GM18499 (cell line): ENCODE measurements around the gene UBQLN1.
A peak's percentile ranks its signal among the peaks of the same experiment; 100 is the strongest.
"Not testable (repeated sequence)": the region's sequence is repeated elsewhere in the genome, so short reads cannot be mapped to it uniquely, and the experiment has no call there.

Source experiments
- ATAC-seq: cut with Tn5 transposase; IDR thresholded peaks from one replicate; pipeline ENCODE4 v1.9.1; 2021; ENCODE audit warnings: moderate number of reproducible peaks; ENCODE audit not compliant: insufficient read depth, unreplicated experiment

UBQLN1 gene

DNA sequence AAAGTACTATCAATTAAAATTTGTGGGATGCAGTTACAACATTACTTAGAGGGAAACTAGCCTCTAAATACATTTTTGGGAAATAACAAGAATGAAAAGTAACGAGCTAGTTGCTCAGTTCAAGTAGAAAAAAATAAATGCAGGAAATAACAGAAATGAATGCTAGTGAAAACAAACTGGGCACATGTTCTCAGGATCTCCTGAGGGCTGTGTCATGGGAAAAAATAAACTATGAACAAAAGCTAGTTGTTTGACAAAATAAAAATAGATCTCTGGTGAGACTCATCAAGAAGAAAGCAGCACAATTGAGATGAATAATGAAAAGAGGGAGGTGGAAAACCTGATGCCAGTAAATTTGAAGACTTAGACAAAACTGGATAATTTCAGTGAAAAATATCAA, 68.5 kb downstream of the UBQLN1 start:
- no peak for ATAC-seq

DNA sequence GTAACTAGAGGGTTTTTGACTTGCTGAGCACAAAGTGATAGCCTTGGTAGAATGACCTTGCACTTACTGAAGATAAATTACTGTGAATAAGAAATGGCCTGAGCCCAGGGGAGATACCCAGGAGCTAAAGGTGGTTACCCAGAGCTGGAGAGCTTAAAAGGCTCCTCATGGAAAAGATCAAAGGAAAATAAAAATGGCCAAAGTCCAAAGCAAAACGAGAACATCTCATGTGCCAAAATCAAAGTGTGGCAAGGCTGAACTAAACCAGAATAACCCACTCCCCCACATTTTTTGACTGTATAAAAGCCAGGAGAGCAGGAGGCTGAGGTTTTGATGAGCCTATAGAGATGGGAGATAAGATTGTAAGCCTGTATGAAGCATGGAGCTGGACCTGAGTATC, 70.4 kb downstream of the UBQLN1 start:
- ATAC-seq: no peak

DNA sequence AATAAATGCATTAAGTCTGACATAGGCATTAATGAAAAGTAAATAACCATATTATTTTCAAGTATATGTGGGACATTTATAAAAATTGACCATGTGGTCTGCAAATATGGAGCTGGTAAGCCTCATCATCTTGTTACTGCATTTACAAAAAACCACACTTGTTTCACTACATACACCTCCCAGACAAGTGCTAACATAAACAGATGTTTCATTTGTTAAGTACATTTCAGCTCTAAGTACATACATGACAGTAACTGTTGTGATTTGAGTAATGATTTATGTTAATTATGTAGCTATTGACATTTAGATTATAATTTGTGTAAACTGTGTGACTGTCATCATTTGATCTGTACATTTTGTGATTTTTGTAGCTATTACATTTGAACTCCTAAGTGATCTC, 70.9 kb downstream of the UBQLN1 start:
- ATAC-seq: no peak

DNA sequence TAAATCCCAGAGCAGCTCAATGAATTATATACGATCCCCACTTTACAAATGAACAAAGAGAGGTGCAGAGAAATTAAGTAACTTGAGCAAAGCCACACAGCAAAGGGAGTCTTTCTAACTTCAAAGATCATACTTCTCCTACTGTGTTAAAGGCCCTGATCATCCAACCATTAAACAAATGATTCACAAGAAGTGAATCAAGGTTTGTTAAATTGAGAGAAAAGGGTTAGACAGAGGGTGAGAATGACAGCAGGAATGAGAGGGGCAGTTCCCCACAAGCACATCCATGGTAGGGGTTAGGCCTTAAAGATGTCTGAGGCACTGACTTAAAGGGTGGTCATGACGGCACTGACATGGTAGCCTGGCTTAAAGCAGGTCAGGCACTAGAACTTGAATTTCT, 74.1 kb downstream of the UBQLN1 start:
- no peak for ATAC-seq

DNA sequence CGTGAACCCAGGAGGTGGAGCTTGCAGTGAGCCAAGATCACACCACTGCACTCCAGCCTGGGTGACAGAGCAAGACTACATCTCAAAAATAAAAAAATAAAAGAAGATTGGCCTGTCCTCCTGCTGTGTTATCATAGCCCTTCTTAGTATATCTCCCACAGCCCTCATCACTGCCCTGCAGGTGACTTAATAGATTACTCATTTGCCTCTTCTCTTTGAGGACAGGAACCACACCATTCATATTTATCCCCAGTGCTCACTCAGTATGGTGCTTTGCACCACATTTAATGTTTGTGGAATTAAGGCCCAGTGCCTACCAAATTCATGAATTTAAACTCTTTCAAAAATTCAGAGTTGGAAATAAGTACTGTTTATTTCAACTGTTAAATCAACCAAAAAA, 74.5 kb downstream of the UBQLN1 start:
- no peak for ATAC-seq

DNA sequence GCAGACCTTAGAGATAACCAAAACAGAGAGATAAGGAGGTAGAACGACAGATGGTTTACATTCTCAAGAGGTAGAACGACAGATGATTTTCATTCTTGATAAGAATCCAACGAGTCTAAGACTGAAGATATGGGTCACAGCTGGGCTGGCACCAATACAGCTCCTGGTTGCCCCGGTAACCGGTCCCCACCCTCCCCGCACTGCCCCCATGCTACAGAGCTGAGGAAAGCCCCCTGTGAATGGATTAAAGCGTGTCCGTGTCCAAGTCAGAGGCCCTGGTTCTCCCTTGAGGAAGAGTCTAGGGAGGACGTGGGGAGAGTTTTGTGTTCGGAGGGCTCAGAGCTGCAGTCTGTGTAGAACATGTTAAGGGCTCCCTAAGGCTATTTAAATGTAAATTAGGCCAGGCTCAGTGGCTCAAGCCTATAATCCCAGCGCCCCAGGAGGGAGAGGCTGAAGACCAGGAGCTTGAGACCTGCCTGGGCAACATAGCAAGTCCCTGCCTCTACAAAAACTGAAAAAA, 76.8 kb downstream of the UBQLN1 start:
- ATAC-seq: no peak

DNA sequence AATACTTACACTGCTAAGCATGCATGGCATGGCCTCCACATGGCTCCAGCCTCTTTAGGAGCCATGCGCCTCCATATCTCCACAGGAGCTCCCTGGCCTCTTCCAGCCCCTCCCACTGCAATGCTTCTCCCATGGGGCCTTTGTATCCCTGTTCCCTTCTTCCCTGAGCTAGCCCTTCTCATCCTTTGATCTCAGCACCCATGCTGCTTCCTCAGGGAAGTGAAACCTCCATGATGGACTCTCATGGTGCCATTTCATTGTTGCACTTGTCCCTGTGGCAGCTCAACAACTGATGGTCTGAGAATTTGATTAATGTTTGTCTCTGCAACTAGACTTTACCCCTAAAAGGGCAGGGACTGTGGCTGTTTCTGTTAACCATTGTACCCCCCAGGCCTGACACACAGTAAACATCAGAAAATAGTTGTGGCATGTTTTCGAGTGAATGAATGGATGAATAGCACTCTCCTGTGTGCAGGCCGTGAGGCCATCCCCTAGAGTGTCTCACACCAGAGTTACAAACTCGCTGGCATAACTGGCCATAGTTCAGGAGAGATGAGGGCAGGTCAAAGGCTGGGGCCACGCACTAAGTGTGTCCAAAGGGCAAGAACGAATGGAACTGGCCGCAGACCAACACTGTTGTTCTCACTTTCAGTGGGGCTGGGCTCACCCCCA, 78.2 kb downstream of the UBQLN1 start:
- no peak for ATAC-seq

DNA sequence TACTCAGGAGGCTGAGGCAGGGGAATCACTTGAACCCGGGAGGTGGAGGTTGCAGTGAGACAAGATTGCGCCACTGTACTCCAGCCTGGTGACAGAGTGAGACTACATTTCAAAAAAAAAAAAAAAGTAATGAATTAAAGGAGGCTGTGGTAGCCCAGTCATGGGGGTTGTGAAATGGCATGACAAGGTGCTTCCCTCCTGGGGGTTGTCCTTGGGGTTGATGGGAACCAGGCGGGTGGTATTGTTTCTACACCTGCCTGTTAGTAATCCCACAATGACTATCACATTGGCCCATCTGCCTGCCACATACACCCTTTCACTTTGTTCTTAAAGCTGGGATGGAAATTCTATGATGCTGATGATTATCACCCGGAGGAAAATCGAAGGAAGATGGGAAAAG, 79.2 kb downstream of the UBQLN1 start:
- no peak for ATAC-seq

DNA sequence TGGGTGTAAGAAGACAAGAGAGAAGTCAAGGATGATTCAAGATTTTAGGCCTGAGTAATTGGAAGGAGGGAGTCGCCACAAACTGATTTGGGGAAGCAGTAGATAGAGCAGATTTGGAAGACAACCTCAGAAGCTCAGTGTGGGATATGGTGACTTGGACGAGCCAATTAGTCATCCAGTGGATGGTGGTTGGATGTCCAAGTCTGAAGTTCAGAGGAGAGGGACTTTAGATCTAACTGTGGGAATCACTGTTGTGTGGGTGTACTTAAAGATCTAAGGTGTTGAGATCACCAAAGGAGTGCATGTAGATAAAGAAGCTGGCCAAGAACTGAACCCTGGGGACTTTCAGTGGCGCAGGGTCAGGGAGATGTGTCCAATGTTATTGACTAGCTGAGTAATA, 82.6 kb downstream of the UBQLN1 start:
- ATAC-seq: no peak

DNA sequence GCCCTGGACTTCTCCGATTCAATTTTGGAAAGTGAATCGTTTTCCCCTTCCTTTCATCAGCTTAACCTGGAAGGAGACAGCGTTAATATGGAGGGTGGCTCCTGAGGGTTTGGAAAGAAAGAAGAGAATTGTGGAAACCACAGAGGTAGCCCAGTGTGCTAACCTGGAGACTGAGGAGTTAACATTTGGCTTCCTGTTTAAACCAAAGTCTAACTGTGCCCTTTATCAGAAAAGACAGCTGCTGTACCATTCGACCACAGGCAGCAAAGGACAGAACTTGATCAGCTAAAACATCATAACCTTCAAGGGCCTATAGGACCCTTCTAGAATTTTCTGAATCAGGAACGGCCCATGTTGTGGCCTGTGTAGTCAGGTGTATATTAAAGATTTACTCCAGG, 84.1 kb downstream of the UBQLN1 start:
- ATAC-seq: peak; percentile 13

DNA sequence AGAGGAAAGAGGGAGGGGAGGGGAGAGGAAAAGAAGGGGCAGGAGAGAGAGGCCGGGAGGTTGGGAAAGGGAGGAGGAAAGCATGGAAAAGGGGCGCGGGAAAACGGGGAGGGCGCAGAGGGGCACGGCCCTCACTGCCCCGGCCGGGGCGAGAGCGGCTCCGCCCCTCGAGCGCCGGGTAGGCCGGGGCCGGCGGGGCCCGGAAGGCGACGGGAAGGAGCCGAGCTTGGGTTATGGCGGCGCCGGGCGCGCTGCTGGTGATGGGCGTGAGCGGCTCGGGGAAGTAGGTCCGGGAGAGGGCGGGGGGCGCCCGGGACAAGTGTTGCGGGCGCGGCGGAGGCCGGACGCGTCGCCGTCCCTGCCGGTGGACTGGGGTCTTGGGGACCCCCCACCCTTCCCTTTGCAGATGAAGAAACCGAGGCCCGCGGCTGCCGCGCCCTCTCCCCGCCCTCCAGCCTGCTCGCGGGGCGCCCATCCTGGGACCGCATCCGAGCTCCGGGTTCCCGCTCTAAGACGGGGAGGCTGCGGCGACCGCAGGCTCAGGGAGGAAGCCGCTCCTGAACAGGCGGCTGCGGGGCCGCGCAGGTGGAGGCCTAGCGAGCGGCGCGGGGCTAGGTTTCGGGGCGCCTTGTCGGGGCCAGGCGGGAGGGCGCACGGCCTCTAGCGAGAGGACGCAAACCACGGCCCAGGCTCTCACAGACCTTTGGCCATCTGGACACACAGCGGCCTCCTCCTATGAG, 84.6 kb downstream of the UBQLN1 start, which contains the start of gene IDNK:
Gene IDNK, plus strand, starts transcription at position 205 of the 740 bp plus-strand sequence. Its CDS starts 29 bp downstream, at position 234.
- ATAC-seq: peak; percentile 36

DNA sequence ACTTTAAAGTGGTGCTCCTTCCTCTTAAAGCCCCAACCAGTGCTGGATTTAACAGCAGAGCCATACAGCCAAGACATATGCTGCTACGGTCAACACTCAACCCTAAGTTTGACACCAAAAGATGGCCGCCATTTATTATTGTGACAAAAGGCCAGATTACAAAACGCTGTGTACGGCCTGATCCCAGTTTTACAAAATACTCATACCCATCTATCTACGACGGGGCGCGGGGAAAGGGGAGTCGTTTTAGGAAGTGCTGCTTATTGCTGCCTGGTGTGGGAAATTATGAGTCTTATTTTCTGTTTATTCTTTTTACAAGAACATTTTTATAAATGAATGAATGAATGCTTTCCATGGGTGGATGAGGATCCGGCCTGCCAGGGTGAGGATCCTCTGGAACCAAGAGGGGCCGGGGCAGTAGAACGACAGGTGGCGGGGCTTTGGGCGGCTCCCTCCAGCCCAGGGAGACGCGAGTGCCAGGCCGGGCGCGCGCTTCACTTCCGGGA, 85.3 kb downstream of the UBQLN1 start:
- ATAC-seq: peak; percentile 5

DNA sequence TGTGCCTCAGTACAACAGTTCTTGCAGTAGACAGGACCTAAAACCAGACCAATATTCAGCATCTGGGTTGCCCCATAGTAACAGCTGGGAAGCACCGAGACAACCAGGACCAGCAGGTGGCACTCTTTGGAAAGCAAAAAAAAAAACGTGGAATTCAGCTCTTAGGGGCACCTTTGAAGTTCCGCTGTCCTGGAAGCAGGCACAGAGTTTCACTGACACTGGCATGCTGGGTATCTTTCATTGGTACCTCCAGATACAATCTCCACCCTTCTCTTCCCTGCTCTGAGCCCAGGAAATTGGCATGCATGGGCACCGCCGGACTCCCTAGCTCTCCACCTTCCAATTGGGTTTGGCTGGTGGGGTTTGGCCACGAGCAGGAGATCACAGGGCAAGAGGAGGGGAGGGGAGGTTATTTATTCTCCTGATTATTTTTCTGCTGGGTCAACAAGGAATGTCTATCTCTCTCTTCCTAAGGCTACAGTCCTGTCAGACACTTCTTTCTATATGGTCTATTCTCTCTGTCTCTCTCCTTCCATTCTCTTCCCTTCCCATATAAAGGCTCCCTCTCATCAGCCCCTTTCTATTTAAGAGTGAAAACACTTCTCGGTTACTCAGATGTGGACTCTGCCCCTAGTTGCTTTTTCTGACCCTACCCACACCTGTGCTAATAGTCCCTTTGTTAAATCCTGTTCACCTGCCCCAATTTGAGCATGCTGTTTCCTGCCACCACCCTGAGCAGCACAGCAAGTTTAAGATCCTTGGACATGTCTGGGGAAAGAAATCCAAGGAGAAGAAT, 86.7 kb downstream of the UBQLN1 start:
- ATAC-seq: no peak

DNA sequence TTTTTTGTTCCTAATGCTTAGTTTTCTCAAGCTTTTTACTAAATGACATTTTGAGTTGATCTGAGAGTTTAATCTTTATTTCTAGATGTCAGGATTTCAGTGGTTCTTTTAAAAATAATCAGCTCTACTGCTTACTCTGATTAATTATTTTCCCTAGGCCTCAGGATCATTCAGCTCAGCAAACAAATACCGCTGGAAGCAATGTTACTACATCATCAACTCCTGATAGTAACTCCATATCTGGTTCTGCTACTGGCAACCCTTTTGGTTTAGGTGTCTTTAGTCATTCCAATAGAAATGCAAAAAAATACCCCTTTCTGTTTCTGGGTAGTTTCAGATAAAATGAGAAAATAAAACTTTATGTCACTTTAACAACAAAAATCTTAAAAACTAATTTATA, 90.5 kb downstream of the UBQLN1 start:
- no peak for ATAC-seq

DNA sequence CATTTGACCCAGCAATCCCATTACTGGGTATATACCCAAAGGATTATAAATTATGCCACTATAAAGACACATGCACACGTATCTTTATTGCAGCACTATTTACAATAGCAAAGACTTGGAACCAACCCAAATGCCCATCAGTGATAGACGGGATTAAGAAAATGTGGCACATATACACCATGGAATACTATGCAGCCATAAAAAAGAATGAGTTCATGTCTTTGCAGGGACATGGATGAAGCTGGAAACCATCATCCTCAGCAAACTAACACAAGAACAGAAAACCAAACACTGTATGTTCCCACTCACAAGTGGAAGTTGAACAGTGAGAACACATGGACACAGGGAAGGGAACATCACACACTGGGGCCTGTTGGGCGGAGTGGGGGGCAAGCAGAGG, 94.5 kb downstream of the UBQLN1 start:
- not testable (repeated sequence) for ATAC-seq
